ENCODE data around the gene ACTN4.

The ACTN4 gene

DNA sequence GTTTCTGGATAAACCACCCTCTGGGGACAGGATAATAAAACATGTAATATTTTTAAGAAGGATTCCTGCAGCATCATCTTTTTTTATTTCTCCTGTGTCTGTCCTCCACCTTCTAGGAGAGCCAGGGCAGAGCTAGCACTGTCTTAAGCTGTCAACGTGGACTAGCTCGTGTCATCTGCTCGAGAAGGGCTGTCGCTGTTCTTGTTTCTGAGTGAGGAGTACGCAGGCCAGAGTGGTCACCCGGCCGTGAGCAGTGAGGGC is 83.0 kb downstream of the ACTN4 start:
- H4K20me1 ChIP-seq = peaks cover 0 to 34% (median 9%) of the 10 kb centered on the region in 11 experiments; a peak in 10 of 22 replicates
- no peaks in the 10 kb centered on the region for H3K27me3 ChIP-seq
- H3K27ac ChIP-seq = no peak overlapping the region
- no peak overlapping the region for H3K4me2 ChIP-seq
- peaks cover 35 to 64% (median 51%) of the 10 kb centered on the region in 11 experiments for H3K36me3 ChIP-seq
- no peaks in the 10 kb centered on the region for H3K9me3 ChIP-seq (replicated peaks in 1 of 11)
- no peak overlapping the region for H3K4me3 ChIP-seq
- no peak overlapping the region for H3K9ac ChIP-seq
- TF ChIP-seq Cebpa-rat (IDR thresholded peaks at IDR 0.05) = no peak
- peaks cover 21 to 45% (median 29%) of the 10 kb centered on the region in 10 experiments for H3K4me1 ChIP-seq

DNA sequence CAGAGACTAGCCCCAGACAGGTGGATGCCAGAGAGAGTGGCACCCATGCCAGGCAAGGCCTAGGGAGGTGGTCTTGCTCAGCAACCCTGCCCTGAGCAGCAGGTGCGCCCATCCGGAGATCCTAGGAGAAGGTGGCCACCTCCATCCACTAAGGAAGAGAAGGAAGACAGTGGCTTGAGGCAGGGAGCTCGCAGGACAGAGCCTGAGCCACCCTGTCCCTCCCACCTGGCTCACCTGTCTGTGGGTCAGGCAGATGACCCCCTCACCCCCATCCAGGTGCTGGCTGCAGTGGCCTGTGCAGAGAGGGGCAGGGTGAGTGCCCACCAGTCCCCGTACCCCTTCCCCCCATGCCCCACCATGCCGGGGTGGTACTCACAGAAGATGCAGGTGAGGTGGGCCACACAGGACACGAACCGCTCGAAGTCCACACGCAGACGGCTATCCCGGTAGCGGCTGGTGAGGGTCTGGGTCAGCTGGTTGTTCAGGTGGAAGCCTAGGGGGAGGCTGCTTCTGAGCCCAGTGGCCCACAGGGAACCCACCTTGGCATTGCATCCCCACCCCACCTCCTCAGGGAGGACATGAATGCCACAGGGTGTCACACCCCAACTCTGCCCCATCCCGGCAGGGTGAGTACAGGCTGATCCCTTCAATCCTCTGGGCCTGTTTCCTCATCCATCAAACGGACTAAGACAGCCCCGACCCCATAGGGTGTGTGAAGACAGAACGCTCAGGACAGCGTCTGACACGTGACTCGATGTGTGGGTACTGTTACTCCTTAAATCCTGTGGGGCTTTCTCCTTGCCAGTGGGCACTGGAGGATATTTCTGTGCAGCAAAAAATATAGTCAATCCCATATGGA is 83.5 kb downstream of the ACTN4 start:
- Histone ChIP-seq H3K4me3 (no peak overlapping the region), H3K27me3 (peaks cover 0 to 1% (median under 1%) of the 10 kb centered on the region in 11 experiments; a peak in 13 of 22 replicates), H3K9me3 (replicated peaks in 1 of 11) (no peaks in the 10 kb centered on the region), H3K4me2 (no peak overlapping the region), H3K9ac (no peak overlapping the region), H3K36me3 (peaks cover 29 to 58% (median 45%) of the 10 kb centered on the region in 11 experiments), H3K4me1 (peaks cover 22 to 47% (median 30%) of the 10 kb centered on the region in 10 experiments), H3K27ac (no peak overlapping the region), H4K20me1 (peaks cover 0 to 34% (median 8%) of the 10 kb centered on the region in 11 experiments; a peak in 9 of 22 replicates)
- TF ChIP-seq Cebpa-rat (IDR thresholded peaks at IDR 0.05) = no peak

DNA sequence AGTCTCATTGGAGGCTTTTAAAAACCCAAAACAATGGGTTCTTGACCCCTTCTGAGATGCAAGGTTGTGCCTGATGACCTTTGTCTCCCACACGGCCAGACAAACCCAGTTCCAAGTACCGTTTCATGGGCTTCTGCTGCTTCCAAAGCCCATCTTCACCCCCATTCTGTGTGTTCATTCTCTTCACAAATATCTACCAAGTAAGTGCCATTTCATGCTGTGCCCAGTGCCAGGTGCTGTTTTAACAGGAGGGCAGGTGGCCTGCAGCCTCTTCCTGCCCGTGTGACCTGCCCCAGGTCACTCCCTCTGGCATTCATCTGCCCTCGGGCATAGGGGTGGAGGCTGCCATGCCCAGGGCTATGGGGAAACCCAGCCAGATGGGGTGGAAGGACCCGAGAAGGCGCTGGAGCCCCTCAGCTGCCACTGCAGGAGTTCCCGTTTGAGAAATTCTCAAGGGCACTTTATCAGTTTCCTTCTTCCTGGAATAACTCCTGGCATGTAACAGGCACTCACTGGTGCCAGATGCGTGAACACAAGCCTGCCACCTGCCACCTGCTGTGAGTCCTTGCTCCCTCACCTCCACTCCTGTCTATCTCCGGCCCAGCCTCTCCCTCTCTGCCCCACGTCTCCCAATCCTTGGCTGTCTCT is 84.3 kb downstream of the ACTN4 start:
- H3K9ac ChIP-seq = no peak overlapping the region; a peak in 1 of 22 replicates
- H3K4me3 ChIP-seq = no peak overlapping the region
- H3K9me3 ChIP-seq (replicated peaks in 1 of 11) = no peaks in the 10 kb centered on the region
- H3K36me3 ChIP-seq = peaks cover 21 to 50% (median 37%) of the 10 kb centered on the region in 11 experiments
- H3K27me3 ChIP-seq = peaks cover 3 to 9% (median 8%) of the 10 kb centered on the region in 11 experiments; a peak in 19 of 22 replicates
- H3K27ac ChIP-seq = peak overlapping the region in 2 of 11 experiments; percentile 10 to 22; a peak in 3 of 22 replicates
- H3K4me2 ChIP-seq = no peak overlapping the region
- no peak for TF ChIP-seq Cebpa-rat (IDR thresholded peaks at IDR 0.05)
- H3K4me1 ChIP-seq = peaks cover 22 to 54% (median 37%) of the 10 kb centered on the region in 10 experiments
- H4K20me1 ChIP-seq = peaks cover 0 to 27% (median 7%) of the 10 kb centered on the region in 11 experiments; a peak in 9 of 22 replicates

DNA sequence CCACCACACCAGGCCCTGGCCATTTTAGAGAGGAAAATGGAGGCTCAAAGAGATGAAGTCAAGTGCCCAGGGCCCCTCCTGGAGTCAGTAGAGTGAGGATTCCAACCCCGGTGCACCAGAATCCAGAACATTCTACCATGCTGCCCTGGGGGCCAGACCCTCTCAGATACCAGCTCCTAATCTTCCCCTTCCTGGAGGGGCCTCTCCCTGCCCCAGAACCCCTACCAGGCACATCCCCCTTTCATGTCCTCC is 85.7 kb downstream of the ACTN4 start:
- no peak for TF ChIP-seq Cebpa-rat (IDR thresholded peaks at IDR 0.05)
- peak overlapping the region in 7 of 11 experiments; percentile 64 to 89 (median 77); a peak in 10 of 22 replicates for H3K4me2 ChIP-seq
- H3K27me3 ChIP-seq = peaks cover 3 to 20% (median 18%) of the 10 kb centered on the region in 11 experiments; a peak in 20 of 22 replicates
- peaks cover 0 to 14% (median 0%) of the 10 kb centered on the region in 11 experiments; a peak in 5 of 22 replicates for H4K20me1 ChIP-seq
- H3K27ac ChIP-seq = peak overlapping the region in 4 of 11 experiments; percentile 55 to 74 (median 73); a peak in 4 of 22 replicates
- no peak overlapping the region for H3K4me3 ChIP-seq
- peaks cover 26 to 51% (median 38%) of the 10 kb centered on the region in 10 experiments for H3K4me1 ChIP-seq
- no peak overlapping the region for H3K9ac ChIP-seq
- peaks cover 9 to 36% (median 25%) of the 10 kb centered on the region in 11 experiments for H3K36me3 ChIP-seq
- no peaks in the 10 kb centered on the region for H3K9me3 ChIP-seq (replicated peaks in 1 of 11)

DNA sequence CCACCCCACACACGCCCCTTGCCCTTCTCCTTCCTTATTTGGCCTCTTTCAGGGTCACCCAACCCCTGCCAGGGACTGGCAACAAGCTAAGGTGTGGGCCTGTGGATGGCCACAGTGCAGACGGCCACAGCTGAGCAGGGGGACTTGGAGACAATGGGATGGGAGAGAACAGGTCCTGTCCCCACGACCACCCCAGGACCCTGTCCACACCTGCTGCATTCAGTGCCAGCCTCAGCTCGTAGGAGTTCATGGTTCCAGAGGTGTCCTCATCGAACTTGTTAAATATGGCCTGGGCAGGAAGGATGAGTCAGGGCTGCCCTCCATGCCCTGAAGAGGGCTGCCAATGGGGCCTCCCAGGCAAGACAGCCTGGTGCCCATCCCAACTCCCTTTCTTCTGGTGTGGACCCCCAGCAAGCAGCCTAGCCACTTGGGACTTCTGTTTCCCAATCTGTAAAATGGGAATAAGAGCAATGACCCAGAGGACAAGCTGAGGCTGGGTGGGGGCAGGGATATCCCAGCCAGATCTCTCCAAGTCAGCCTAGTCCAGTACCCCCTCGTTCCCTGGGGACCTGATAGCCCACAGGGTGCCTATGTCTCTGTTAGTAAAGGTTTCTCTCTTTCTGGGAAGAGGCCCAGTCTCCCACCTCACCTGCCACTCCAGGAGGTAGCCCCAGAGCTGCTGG is 86.2 kb downstream of the ACTN4 start:
- no peaks in the 10 kb centered on the region for H3K9me3 ChIP-seq (replicated peaks in 1 of 11)
- TF ChIP-seq Cebpa-rat (IDR thresholded peaks at IDR 0.05) = no peak
- H3K27me3 ChIP-seq = peaks cover 3 to 20% (median 18%) of the 10 kb centered on the region in 11 experiments; a peak in 20 of 22 replicates
- H3K36me3 ChIP-seq = peaks cover 9 to 34% (median 25%) of the 10 kb centered on the region in 11 experiments
- peak overlapping the region in 8 of 11 experiments; percentile 35 to 74 (median 56); a peak in 12 of 22 replicates for H3K27ac ChIP-seq
- H4K20me1 ChIP-seq = peaks cover 0 to 14% (median 0%) of the 10 kb centered on the region in 11 experiments; a peak in 5 of 22 replicates
- peak overlapping the region; percentile 58 to 89 (median 74) for H3K4me2 ChIP-seq
- peak overlapping the region in 8 of 11 experiments; percentile 21 to 55 (median 37); a peak in 9 of 22 replicates for H3K9ac ChIP-seq
- H3K4me3 ChIP-seq = 0 out of 20 replicates have a peak overlapping the region, but pooled peaks of 1 of the 10 experiments have one; percentile 29
- peaks cover 26 to 48% (median 38%) of the 10 kb centered on the region in 10 experiments for H3K4me1 ChIP-seq

DNA sequence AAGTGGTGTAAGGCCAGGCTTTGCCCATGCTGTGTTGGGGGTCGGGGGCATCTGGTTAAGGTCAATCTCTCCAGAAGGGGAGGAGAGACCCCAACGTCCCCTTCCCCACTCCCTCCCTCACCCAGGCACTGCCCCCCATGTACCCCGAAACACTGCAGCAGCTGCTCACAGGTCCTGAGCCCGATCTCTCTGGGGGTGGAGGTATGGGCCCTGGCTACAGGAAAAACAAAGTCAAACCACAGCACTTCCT is 86.7 kb downstream of the ACTN4 start:
- peak overlapping the region in 2 of 10 experiments; percentile 6 to 29; a peak in 1 of 20 replicates for H3K4me3 ChIP-seq
- peak overlapping the region in 8 of 11 experiments; percentile 35 to 74 (median 56); a peak in 13 of 22 replicates for H3K27ac ChIP-seq
- H3K36me3 ChIP-seq = peaks cover 9 to 29% (median 20%) of the 10 kb centered on the region in 11 experiments
- peaks cover 26 to 47% (median 38%) of the 10 kb centered on the region in 10 experiments for H3K4me1 ChIP-seq
- TF ChIP-seq Cebpa-rat (IDR thresholded peaks at IDR 0.05) = no peak
- peaks cover 0 to 14% (median 0%) of the 10 kb centered on the region in 11 experiments; a peak in 5 of 22 replicates for H4K20me1 ChIP-seq
- peak overlapping the region in 10 of 11 experiments; percentile 14 to 55 (median 31); a peak in 11 of 22 replicates for H3K9ac ChIP-seq
- no peaks in the 10 kb centered on the region for H3K9me3 ChIP-seq (replicated peaks in 1 of 11)
- H3K4me2 ChIP-seq = peak overlapping the region; percentile 58 to 89 (median 74)
- H3K27me3 ChIP-seq = peaks cover 3 to 20% (median 18%) of the 10 kb centered on the region in 11 experiments; a peak in 20 of 22 replicates

DNA sequence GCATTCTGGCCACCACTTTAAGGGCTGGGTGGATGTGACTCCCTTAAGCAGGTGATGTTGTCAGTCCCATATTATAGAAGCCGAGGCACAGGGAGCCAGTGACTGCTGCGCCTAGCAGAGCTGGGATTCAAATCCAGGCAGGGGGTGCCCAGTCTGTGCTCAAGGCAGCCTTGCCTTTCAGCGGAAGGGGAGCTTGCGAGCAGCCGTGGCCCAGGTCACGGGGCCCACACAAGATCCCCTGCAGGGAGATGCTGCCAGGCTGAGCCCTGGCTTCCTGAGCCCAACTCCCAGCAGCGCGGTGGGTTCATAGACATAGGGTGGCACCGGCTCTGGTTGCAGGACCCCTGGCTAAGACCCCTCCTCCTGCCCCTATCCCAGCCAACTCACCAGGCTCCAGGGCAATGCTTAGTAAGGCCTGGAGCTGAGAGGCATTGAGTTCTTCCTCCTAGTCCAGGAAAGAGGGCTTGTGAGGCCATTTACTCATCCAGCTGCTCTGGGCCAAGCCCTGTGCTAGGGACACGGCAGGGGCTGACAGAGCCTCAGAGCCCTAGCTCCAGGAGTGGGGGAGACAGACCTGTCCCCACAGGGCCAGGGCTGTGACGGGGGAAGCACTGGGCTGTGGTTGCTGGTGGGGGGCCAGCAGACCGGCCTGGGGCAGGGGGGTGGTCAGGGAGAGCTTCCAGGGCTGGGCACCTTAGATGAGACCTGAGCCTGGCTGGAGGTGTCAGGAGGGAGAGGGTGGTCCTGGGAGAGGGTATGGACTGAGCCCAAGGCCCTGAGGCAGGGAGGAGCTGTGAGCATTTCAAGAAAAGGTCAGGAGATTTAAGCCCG is 87.2 kb downstream of the ACTN4 start:
- TF ChIP-seq Cebpa-rat (IDR thresholded peaks at IDR 0.05) = no peak
- Histone ChIP-seq H3K27me3 (peaks cover 3 to 20% (median 18%) of the 10 kb centered on the region in 11 experiments; a peak in 20 of 22 replicates), H4K20me1 (peaks cover 0 to 14% (median 0%) of the 10 kb centered on the region in 11 experiments; a peak in 5 of 22 replicates), H3K9me3 (replicated peaks in 1 of 11) (no peaks in the 10 kb centered on the region), H3K4me2 (peak overlapping the region; percentile 58 to 89 (median 74)), H3K36me3 (peaks cover 9 to 25% (median 19%) of the 10 kb centered on the region in 11 experiments), H3K4me1 (peaks cover 26 to 47% (median 38%) of the 10 kb centered on the region in 10 experiments), H3K9ac (peak overlapping the region in 10 of 11 experiments; percentile 14 to 55 (median 31); a peak in 15 of 22 replicates), H3K27ac (peak overlapping the region in 9 of 11 experiments; percentile 19 to 74 (median 55); a peak in 15 of 22 replicates), H3K4me3 (peak overlapping the region in 3 of 10 experiments; percentile 6 to 29 (median 16); a peak in 3 of 20 replicates)

All from BLaER1 treated with 17β-estradiol and CSF1 and Interleukin-3, amounts not matched to agents 10 nM and 100 nM (cell line).